Uterus (tissue), 2 donors: ENCODE results near the gene YPEL2.

Experiments used
- POLR2A ChIP-seq, 2 donors: fragments of 450-650 bp; IDR thresholded peaks; one replicate each; pipeline ENCODE4 v1.6.1; 2016; ENCODE audit warnings: antibody characterized with exemption in 2 of 2, mild to moderate bottlenecking in 1 of 2, moderate library complexity in 1 of 2
- TF ChIP-seq, protein P1 (sequence below), 4 experiments: fragments of 200-600 bp in 2 of 4; fragments of 450-650 bp in 2 of 4; sonication (generic) in 2 of 4; IDR thresholded peaks; one replicate each; pipeline ENCODE4 v1.5.1; 2016 to 2019; ENCODE audit warnings: antibody characterized with exemption in 4 of 4, mild to moderate bottlenecking in 2 of 4, moderate library complexity in 1 of 4

DNA sequence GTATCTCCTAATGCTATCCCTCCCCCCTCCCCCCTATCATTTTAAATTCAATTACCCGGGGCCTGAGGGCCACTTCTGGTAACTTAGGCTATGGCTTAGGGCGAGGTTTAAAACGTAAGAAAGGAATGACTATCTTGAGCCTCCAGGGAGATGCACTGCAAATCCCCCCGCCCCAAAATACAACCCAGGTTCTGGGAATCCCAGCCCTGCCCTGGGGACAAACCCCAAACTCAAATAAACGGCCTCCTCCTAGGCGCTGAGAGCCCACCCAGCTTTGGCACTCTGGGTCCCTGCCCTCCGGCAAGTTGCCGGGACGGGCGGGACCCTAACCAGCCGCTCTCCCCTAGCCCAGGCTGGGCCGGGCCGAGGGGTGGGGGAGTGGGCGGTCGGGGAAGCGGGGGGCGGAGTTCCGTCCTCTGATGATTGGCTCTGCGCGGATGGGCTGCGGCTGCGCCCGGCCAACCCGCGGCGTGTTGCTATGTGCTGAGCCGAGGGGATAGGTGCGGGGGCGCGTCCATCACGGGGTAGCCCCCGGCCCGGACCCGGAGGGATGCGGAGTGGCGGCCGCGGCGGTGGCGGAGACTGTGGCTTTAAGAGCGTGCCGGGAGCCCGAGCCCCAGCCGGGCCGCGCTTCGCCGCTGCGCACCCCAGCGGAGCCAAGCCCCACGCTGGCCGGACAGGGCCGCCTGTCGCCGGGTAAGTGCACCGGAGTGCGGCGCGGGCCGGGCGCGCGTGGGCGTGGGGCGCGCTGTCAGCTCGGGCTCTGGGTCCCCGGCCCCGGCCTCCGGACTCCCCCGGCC, at the start of gene YPEL2:
- TF ChIP-seq, protein P1, sequence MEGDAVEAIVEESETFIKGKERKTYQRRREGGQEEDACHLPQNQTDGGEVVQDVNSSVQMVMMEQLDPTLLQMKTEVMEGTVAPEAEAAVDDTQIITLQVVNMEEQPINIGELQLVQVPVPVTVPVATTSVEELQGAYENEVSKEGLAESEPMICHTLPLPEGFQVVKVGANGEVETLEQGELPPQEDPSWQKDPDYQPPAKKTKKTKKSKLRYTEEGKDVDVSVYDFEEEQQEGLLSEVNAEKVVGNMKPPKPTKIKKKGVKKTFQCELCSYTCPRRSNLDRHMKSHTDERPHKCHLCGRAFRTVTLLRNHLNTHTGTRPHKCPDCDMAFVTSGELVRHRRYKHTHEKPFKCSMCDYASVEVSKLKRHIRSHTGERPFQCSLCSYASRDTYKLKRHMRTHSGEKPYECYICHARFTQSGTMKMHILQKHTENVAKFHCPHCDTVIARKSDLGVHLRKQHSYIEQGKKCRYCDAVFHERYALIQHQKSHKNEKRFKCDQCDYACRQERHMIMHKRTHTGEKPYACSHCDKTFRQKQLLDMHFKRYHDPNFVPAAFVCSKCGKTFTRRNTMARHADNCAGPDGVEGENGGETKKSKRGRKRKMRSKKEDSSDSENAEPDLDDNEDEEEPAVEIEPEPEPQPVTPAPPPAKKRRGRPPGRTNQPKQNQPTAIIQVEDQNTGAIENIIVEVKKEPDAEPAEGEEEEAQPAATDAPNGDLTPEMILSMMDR (IDR thresholded peaks at IDR 0.05) = no peak
- peak; percentile 90 to 94 for TF ChIP-seq POLR2A (IDR thresholded peaks at IDR 0.05)
